SK-MEL-5 (cell line): Measurements from ENCODE around the gene ODF2L. TPM values are rescaled to one million over a fixed set of nuclear protein-coding genes. Genes with fewer than 3 reads are reported as not detected.

ENCODE experiments used
- DNase-seq: peaks from one replicate; pipeline ENCODE4 v3.0.0-alpha.2; 2016; ENCODE audit warnings: low read depth, low spot score
- in situ Hi-C: cut with HindIII; loops from 2 replicates; pipeline ENCODE4 v1.10.0; 2016; ENCODE audit warnings: low sequenced_read_pairs, high pct_unique_total_duplicates, low pct_unique_long_range_greater_than_20kb
- polyA plus RNA-seq, 2 experiments: library from polyadenylated mRNA; depleted of rRNA; stranded (reverse); fragments of >200 nt; gene quantifications; 2 replicates each; pipeline ENCODE4 v1.2.3, GENCODE V29; 2015
- total RNA-seq: library from RNA; depleted of rRNA; stranded (reverse); fragments of >200 nt; shearing (Covaris generic); gene quantifications from 2 replicates; pipeline ENCODE4 v1.2.3, GENCODE V29; 2014; rRNA removed

The ODF2L gene
- total RNA-seq = 27.2 and 27.3 TPM in 2 replicates
- 11.7 and 23.1 TPM in 2 replicates for polyA plus RNA-seq (2015; cell fraction: cytosol; rRNA removed)
- 143 and 188 TPM in 2 replicates for polyA plus RNA-seq (2015; cell fraction: nucleus; rRNA removed)

- peak; percentile 85 for DNase-seq
- in situ Hi-C loops = no loop called here
Observed at GRCh38 chr1:86395751-86396497, at the start of gene ODF2L. ODF2L (minus strand) TSS chr1:86396323; CDS start chr1:86387027, 9,296 bp downstream.

GRCh38 chr1:86445919-86446318 is 49.8 kb upstream of the ODF2L start:
- in situ Hi-C loops = no loop called here
- DNase-seq = no peak

- in situ Hi-C loops = no loop called here
Observed at GRCh38 chr1:86441997-86442396, 45.9 kb upstream of the ODF2L start.

GRCh38 chr1:86441581-86441980 is 45.5 kb upstream of the ODF2L start:
- DNase-seq = no peak

More at GRCh38 chr1:86441997-86442396, 45.9 kb upstream of the ODF2L start:
- no peak for DNase-seq

GRCh38 chr1:86436041-86436440 is 39.9 kb upstream of the ODF2L start:
- in situ Hi-C loops = no loop called here
- no peak for DNase-seq

More at GRCh38 chr1:86441581-86441980, 45.5 kb upstream of the ODF2L start:
- in situ Hi-C loops = no loop called here

- in situ Hi-C loops = no loop called here
- DNase-seq = no peak
Observed at GRCh38 chr1:86435327-86435726, 39.2 kb upstream of the ODF2L start.

GRCh38 chr1:86434059-86434458 is 37.9 kb upstream of the ODF2L start:
- in situ Hi-C loops = no loop called here

GRCh38 chr1:86430376-86430775 is 34.3 kb upstream of the ODF2L start:
- in situ Hi-C loops = no loop called here
- DNase-seq = no peak

More at GRCh38 chr1:86434059-86434458, 37.9 kb upstream of the ODF2L start:
- no peak for DNase-seq

GRCh38 chr1:86429835-86430234 is 33.7 kb upstream of the ODF2L start:
- peak; percentile 74 for DNase-seq
- in situ Hi-C loops = no loop called here

GRCh38 chr1:86429122-86429725 is 33.1 kb upstream of the ODF2L start:
- DNase-seq = no peak
- in situ Hi-C loops = no loop called here

- in situ Hi-C loops = no loop called here
- no peak for DNase-seq
Observed at GRCh38 chr1:86423873-86424272, 27.8 kb upstream of the ODF2L start, which contains the start of gene CLCA2. CLCA2 (plus strand) TSS chr1:86424171; CDS start chr1:86424248, 77 bp downstream.

- in situ Hi-C loops = no loop called here
- DNase-seq = no peak
Observed at GRCh38 chr1:86423473-86423872, 27.4 kb upstream of the ODF2L start.

- DNase-seq = no peak
- in situ Hi-C loops = no loop called here
Observed at GRCh38 chr1:86421601-86422280, 25.6 kb upstream of the ODF2L start.

- DNase-seq = peak; percentile 56
- in situ Hi-C loops = no loop called here
Observed at GRCh38 chr1:86419277-86419903, 23.3 kb upstream of the ODF2L start.

GRCh38 chr1:86416343-86416742 is 20.2 kb upstream of the ODF2L start:
- no peak for DNase-seq
- in situ Hi-C loops = no loop called here

GRCh38 chr1:86410879-86411278 is 14.8 kb upstream of the ODF2L start:
- DNase-seq = no peak
- in situ Hi-C loops = no loop called here

- in situ Hi-C loops = no loop called here
- peak; percentile 21 for DNase-seq
Observed at GRCh38 chr1:86409416-86410021, 13.4 kb upstream of the ODF2L start.
